Lung (tissue), 12 donors: ENCODE results near the gene WDR20. TPM values are rescaled to one million over a fixed set of nuclear protein-coding genes. Genes with fewer than 3 reads are reported as not detected.

Source experiments
- ATAC-seq: fragments of 200-7000 bp; cut with Tn5 transposase; one replicate; pipeline ENCODE4 v1.9.1; 2020; ENCODE audit warnings: moderate number of reproducible peaks; ENCODE audit not compliant: insufficient read depth, low FRiP score
- DNase-seq, 3 donors: peaks; one replicate each; pipeline ENCODE4 v3.0.0-alpha.2; 2013 to 2017
- H3K27ac ChIP-seq, 2 donors: one replicate each; pipeline ENCODE4 v1.5.1; 2013; ENCODE audit warnings: mild to moderate bottlenecking in 2 of 2, moderate library complexity in 2 of 2, control low read depth in 1 of 2, inconsistent platforms in 1 of 2, low read depth in 1 of 2, low read length in 1 of 2
- H3K27me3 ChIP-seq, 3 donors: one replicate each; pipeline ENCODE4 v1.5.1; 2013; ENCODE audit warnings: low read length in 2 of 3; ENCODE audit not compliant: control insufficient read depth in 3 of 3, insufficient read depth in 3 of 3
- H3K36me3 ChIP-seq, 4 donors: one replicate each; pipeline ENCODE4 v1.5.1; 2013; ENCODE audit warnings: low read length in 4 of 4, mild to moderate bottlenecking in 1 of 4, moderate library complexity in 1 of 4; ENCODE audit not compliant: control insufficient read depth in 4 of 4, insufficient read depth in 4 of 4
- H3K4me1 ChIP-seq, 5 donors: one replicate each; pipeline ENCODE4 v1.5.1; 2013; ENCODE audit warnings: low read length in 5 of 5, mild to moderate bottlenecking in 2 of 5, moderate library complexity in 1 of 5; ENCODE audit not compliant: control insufficient read depth in 5 of 5, insufficient read depth in 5 of 5
- H3K4me3 ChIP-seq: one replicate; pipeline ENCODE4 v1.5.1; 2013; ENCODE audit warnings: mild to moderate bottlenecking, control low read depth, moderate library complexity
- H3K9ac ChIP-seq, 2 donors: one replicate each; pipeline ENCODE4 v1.5.1; 2013; ENCODE audit warnings: low read length in 2 of 2, control low read depth in 1 of 2; ENCODE audit not compliant: insufficient read depth in 1 of 2
- H3K9me3 ChIP-seq, 4 donors: one replicate each; pipeline ENCODE4 v1.5.1; 2013; ENCODE audit warnings: low read length in 3 of 4, mild to moderate bottlenecking in 1 of 4, moderate library complexity in 1 of 4; ENCODE audit not compliant: control insufficient read depth in 4 of 4, insufficient read depth in 3 of 4
- WGBS, 2 donors: extraction: QIAGEN DNeasy Blood & Tissue Kit; methylation state at CpG; one replicate each; pipeline ENCODE4 v1.1.7; 2013; 5-methylcytosine and 5-hydroxymethylcytosine counted together
- polyA plus RNA-seq, 2 donors: library from polyadenylated mRNA; stranded (reverse); fragments of 200-250 nt; gene quantifications; one replicate each; pipeline ENCODE4 v1.2.1, GENCODE V29; 2013
- total RNA-seq, 2 donors: library from RNA; depleted of rRNA in 1 of 2; stranded (reverse); fragments of >200 nt in 1 of 2; gene quantifications; one replicate each; pipeline ENCODE4 v1.2.1, GENCODE V29; 2014 to 2021
- TF ChIP-seq, protein P1 (sequence below): IDR thresholded peaks from 2 replicates; pipeline ENCODE4 v1.5.1; 2012; ENCODE audit warnings: mild to moderate bottlenecking; ENCODE audit errors: control extremely low read depth, extremely low read depth
- donor health status: control.
- donor health status: control.
- donor health status: Bipolar disorder and iron deficiency.
- donor health status: healthy.
- donor health status: DM: yes; HTN: yes; CAD: no.

Gene WDR20
- total and polyA plus RNA-seq, 4 donors = 10.3 to 30.7 (median 19.7) TPM

- no peaks in the 10 kb centered on the region for H3K27me3 ChIP-seq
- H3K27ac ChIP-seq = no peak overlapping the region
- H3K36me3 ChIP-seq = no peaks in the 10 kb centered on the region
- peak; percentile 52 to 64 (median 56) for DNase-seq
- TF ChIP-seq, protein P1, sequence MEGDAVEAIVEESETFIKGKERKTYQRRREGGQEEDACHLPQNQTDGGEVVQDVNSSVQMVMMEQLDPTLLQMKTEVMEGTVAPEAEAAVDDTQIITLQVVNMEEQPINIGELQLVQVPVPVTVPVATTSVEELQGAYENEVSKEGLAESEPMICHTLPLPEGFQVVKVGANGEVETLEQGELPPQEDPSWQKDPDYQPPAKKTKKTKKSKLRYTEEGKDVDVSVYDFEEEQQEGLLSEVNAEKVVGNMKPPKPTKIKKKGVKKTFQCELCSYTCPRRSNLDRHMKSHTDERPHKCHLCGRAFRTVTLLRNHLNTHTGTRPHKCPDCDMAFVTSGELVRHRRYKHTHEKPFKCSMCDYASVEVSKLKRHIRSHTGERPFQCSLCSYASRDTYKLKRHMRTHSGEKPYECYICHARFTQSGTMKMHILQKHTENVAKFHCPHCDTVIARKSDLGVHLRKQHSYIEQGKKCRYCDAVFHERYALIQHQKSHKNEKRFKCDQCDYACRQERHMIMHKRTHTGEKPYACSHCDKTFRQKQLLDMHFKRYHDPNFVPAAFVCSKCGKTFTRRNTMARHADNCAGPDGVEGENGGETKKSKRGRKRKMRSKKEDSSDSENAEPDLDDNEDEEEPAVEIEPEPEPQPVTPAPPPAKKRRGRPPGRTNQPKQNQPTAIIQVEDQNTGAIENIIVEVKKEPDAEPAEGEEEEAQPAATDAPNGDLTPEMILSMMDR = no peak
- no peak overlapping the region for H3K4me3 ChIP-seq
- H3K9me3 ChIP-seq = no peaks in the 10 kb centered on the region
- H3K9ac ChIP-seq = no peak overlapping the region
- H3K4me1 ChIP-seq = peaks cover 0 to 17% (median 5%) of the 10 kb centered on the region in 5 donors
- 54 to 69% methylated on average over 7 of the region's 7 CpGs for WGBS, 2 donors
- ATAC-seq = no peak
These were observed 45.6 kb upstream of the WDR20 start for GRCh38 chr14:102094101-102094500.

GRCh38 chr14:102095231-102095870 lies 44.3 kb upstream of the WDR20 start:
- Histone ChIP-seq H3K4me3 (no peak overlapping the region), H3K36me3 (no peaks in the 10 kb centered on the region), H3K9ac (no peak overlapping the region), H3K27ac (no peak overlapping the region), H3K27me3 (no peaks in the 10 kb centered on the region), H3K4me1 (peaks cover 0 to 17% (median 5%) of the 10 kb centered on the region in 5 donors), H3K9me3 (no peaks in the 10 kb centered on the region)
- 85 to 93% methylated on average over 6 of the region's 6 CpGs for WGBS, 2 donors
- TF ChIP-seq, protein P1 = no peak
- ATAC-seq = no peak
- DNase-seq = no peak

GRCh38 chr14:102095871-102096568 lies 43.7 kb upstream of the WDR20 start:
- H3K36me3 ChIP-seq = no peaks in the 10 kb centered on the region
- H3K9ac ChIP-seq = peak overlapping the region in 1 of 2 donors; percentile 24
- DNase-seq (peak in 1 of 3 donors; percentile 43), ATAC-seq (no peak)
- H3K4me3 ChIP-seq = no peak overlapping the region
- TF ChIP-seq, protein P1 = no peak
- no peaks in the 10 kb centered on the region for H3K9me3 ChIP-seq
- no peak overlapping the region for H3K27ac ChIP-seq
- H3K4me1 ChIP-seq = peaks cover 0 to 17% (median 5%) of the 10 kb centered on the region in 5 donors
- WGBS, 2 donors = 61 to 79% methylated on average over 8 of the region's 8 CpGs
- H3K27me3 ChIP-seq = no peaks in the 10 kb centered on the region
